ENCODE data around the gene DNAJC8. TPM values are rescaled to one million over a fixed set of nuclear protein-coding genes. Genes with fewer than 3 reads are reported as not detected.

DNAJC8 gene
- total RNA-seq, 1 experiment from 2014 or later: 60.0 TPM

GRCh38 chr1:28209700-28210099 is 23.1 kb downstream of the DNAJC8 start:
- POLR2A ChIA-PET: interaction anchor here (0.6 to 3.2 kb wide), 9 partner anchors 22 to 303 kb away, joined by 3 to 26 read pairs (median 4); partner anchors contain the start of genes ATP5IF1 and EYA3
- H3K36me3 Mint-ChIP-seq (ENCODE audit: insufficient read depth, unreplicated experiment): peaks cover 67% of the 10 kb centered on the region
- H3K4me1 Mint-ChIP-seq (ENCODE audit: insufficient read depth, unreplicated experiment): peaks cover 9% of the 10 kb centered on the region
- H3K27me3 Mint-ChIP-seq (ENCODE audit: insufficient read depth, unreplicated experiment): no peaks in the 10 kb centered on the region
- H3K9me3 Mint-ChIP-seq (ENCODE audit: unreplicated experiment): no peaks in the 10 kb centered on the region
- no TSS peak for BruUV-seq (replicated peaks)
- no peak overlapping the region for H3K4me3 Mint-ChIP-seq (ENCODE audit: unreplicated experiment)
- intact Hi-C loops (cut with micrococcal nuclease): loop anchor here (1.0 to 10.0 kb wide), 3 partner anchors 118 to 352 kb away; no protein-coding TSS in a partner anchor
- peak; percentile 5 for TF ChIP-seq CTCF (IDR thresholded peaks at IDR 0.05; ENCODE audit: unreplicated experiment)
- no peak overlapping the region for H3K27ac Mint-ChIP-seq (ENCODE audit: low read depth, unreplicated experiment)
- CTCF ChIA-PET: interaction anchor here (0.6 to 6.4 kb wide), 19 partner anchors 10 to 1448 kb away, joined by 3 to 123 read pairs (median 4); partner anchors contain the start of gene EYA3
- DNase-seq (ENCODE audit: unreplicated experiment): no peak

GRCh38 chr1:28208818-28209441 is 23.9 kb downstream of the DNAJC8 start:
- Mint-ChIP-seq H3K27me3 (ENCODE audit: insufficient read depth, unreplicated experiment) (no peaks in the 10 kb centered on the region), H3K4me1 (ENCODE audit: insufficient read depth, unreplicated experiment) (peaks cover 9% of the 10 kb centered on the region), H3K27ac (ENCODE audit: low read depth, unreplicated experiment) (no peak overlapping the region), H3K4me3 (ENCODE audit: unreplicated experiment) (no peak overlapping the region), H3K9me3 (ENCODE audit: unreplicated experiment) (no peaks in the 10 kb centered on the region), H3K36me3 (ENCODE audit: insufficient read depth, unreplicated experiment) (peaks cover 69% of the 10 kb centered on the region)
- ChIA-PET POLR2A (interaction anchor here (0.6 to 3.2 kb wide), 12 partner anchors 15 to 304 kb away, joined by 3 to 26 read pairs (median 4); partner anchors contain the start of genes ATP5IF1 and EYA3), CTCF (interaction anchor here (0.6 to 6.4 kb wide), 25 partner anchors 9 to 561 kb away, joined by 3 to 123 read pairs (median 4); partner anchors contain the start of gene EYA3)
- peak; percentile 78 for DNase-seq (ENCODE audit: unreplicated experiment)
- intact Hi-C loops (cut with micrococcal nuclease): loop anchor here (1.0 to 10.0 kb wide), 3 partner anchors 118 to 352 kb away; no protein-coding TSS in a partner anchor
- BruUV-seq (replicated peaks): no TSS peak
- peak; percentile 80 for TF ChIP-seq CTCF (IDR thresholded peaks at IDR 0.05; ENCODE audit: unreplicated experiment)

- Mint-ChIP-seq H3K36me3 (ENCODE audit: insufficient read depth, unreplicated experiment) (peaks cover 81% of the 10 kb centered on the region), H3K4me1 (ENCODE audit: insufficient read depth, unreplicated experiment) (peaks cover 9% of the 10 kb centered on the region), H3K4me3 (ENCODE audit: unreplicated experiment) (no peak overlapping the region), H3K9me3 (ENCODE audit: unreplicated experiment) (no peaks in the 10 kb centered on the region), H3K27ac (ENCODE audit: low read depth, unreplicated experiment) (no peak overlapping the region), H3K27me3 (ENCODE audit: insufficient read depth, unreplicated experiment) (no peaks in the 10 kb centered on the region)
- ChIA-PET POLR2A (interaction anchor here (0.6 to 1.5 kb wide), 4 partner anchors 8 to 166 kb away, joined by 3 to 5 read pairs (median 3); partner anchors contain the start of gene EYA3), CTCF (interaction anchor here (0.6 to 5.6 kb wide), 4 partner anchors 9 to 349 kb away, joined by 3 to 34 read pairs (median 4); no protein-coding TSS in a partner anchor)
- DNase-seq (ENCODE audit: unreplicated experiment): no peak
- BruUV-seq (replicated peaks): no TSS peak
- intact Hi-C loops (cut with micrococcal nuclease): loop anchor here (5.0 to 10.0 kb wide), 2 partner anchors 200 to 348 kb away; no protein-coding TSS in a partner anchor
- TF ChIP-seq CTCF (IDR thresholded peaks at IDR 0.05; ENCODE audit: unreplicated experiment): no peak
Observed at GRCh38 chr1:28205243-28205642, 27.6 kb downstream of the DNAJC8 start.

GRCh38 chr1:28200234-28200873 is 32.5 kb downstream of the DNAJC8 start:
- H3K4me3 Mint-ChIP-seq (ENCODE audit: unreplicated experiment): no peak overlapping the region
- H3K9me3 Mint-ChIP-seq (ENCODE audit: unreplicated experiment): no peaks in the 10 kb centered on the region
- no peak for DNase-seq (ENCODE audit: unreplicated experiment)
- H3K27ac Mint-ChIP-seq (ENCODE audit: low read depth, unreplicated experiment): no peak overlapping the region
- H3K36me3 Mint-ChIP-seq (ENCODE audit: insufficient read depth, unreplicated experiment): peaks cover 59% of the 10 kb centered on the region
- BruUV-seq (replicated peaks): no TSS peak
- H3K27me3 Mint-ChIP-seq (ENCODE audit: insufficient read depth, unreplicated experiment): no peaks in the 10 kb centered on the region
- peaks cover 15% of the 10 kb centered on the region for H3K4me1 Mint-ChIP-seq (ENCODE audit: insufficient read depth, unreplicated experiment)
- intact Hi-C loops (cut with micrococcal nuclease): loop anchor here (10.0 kb wide), 1 partner anchor 196 kb away; no protein-coding TSS in a partner anchor
- ChIA-PET CTCF (no interaction called here), POLR2A (interaction anchor here (0.6 kb wide), 1 partner anchor 14 kb away, joined by 3 read pairs; no protein-coding TSS in a partner anchor)
- no peak for TF ChIP-seq CTCF (IDR thresholded peaks at IDR 0.05; ENCODE audit: unreplicated experiment)

Measured in MCF 10A (cell line).